GM23338 (cell line): ENCODE results near the gene SELENOO. TPM values are rescaled to one million over a fixed set of nuclear protein-coding genes. Genes with fewer than 3 reads are reported as not detected.

ENCODE experiments used
- ATAC-seq: fragments of 200-7000 bp; cut with Tn5 transposase; 3 replicates; pipeline ENCODE4 v1.9.1; 2020
- DNase-seq: peaks from one replicate; pipeline ENCODE4 v3.0.0-alpha.2; 2015; ENCODE audit warnings: low spot score
- H2AFZ ChIP-seq: fragments of 200-600 bp; sonication (generic); 2 replicates; pipeline ENCODE4 v1.8.0; 2016; ENCODE audit warnings: antibody characterized with exemption, mild to moderate bottlenecking, moderate library complexity
- H3F3A ChIP-seq: fragments of 200-600 bp; sonication (generic); replicated peaks from 2 replicates; pipeline ENCODE4 v1.8.0; 2017; ENCODE audit warnings: antibody characterized with exemption, mixed run types, low read depth
- H3K27ac ChIP-seq: fragments of 200-600 bp; sonication (generic); 2 replicates; pipeline ENCODE4 v1.6.1; 2016; ENCODE audit warnings: low read depth
- H3K27me3 ChIP-seq: fragments of 200-600 bp; sonication (generic); 2 replicates; pipeline ENCODE4 v1.8.0; 2016; ENCODE audit warnings: mild to moderate bottlenecking, mixed run types, moderate library complexity; ENCODE audit not compliant: insufficient read depth
- H3K36me3 ChIP-seq: fragments of 200-600 bp; sonication (generic); 2 replicates; pipeline ENCODE4 v1.8.0; 2016; ENCODE audit warnings: mild to moderate bottlenecking; ENCODE audit not compliant: insufficient read depth
- H3K4me1 ChIP-seq: fragments of 200-600 bp; sonication (generic); 2 replicates; pipeline ENCODE4 v1.8.0; 2016; ENCODE audit warnings: mild to moderate bottlenecking, moderate library complexity; ENCODE audit not compliant: insufficient read depth
- H3K4me2 ChIP-seq: fragments of 200-600 bp; sonication (generic); 2 replicates; pipeline ENCODE4 v1.7.1; 2017; ENCODE audit warnings: mixed run types
- H3K4me3 ChIP-seq: fragments of 200-600 bp; sonication (generic); 2 replicates; pipeline ENCODE4 v1.6.1; 2016; ENCODE audit warnings: mixed run types
- H3K79me2 ChIP-seq: fragments of 200-600 bp; sonication (generic); replicated peaks from 2 replicates; pipeline ENCODE4 v1.8.0; 2017; ENCODE audit warnings: mild to moderate bottlenecking; ENCODE audit not compliant: insufficient read depth
- H3K9me2 ChIP-seq: fragments of 200-600 bp; sonication (generic); 2 replicates; pipeline ENCODE4 v1.8.0; 2017; ENCODE audit not compliant: insufficient read depth
- H4K20me1 ChIP-seq: fragments of 200-600 bp; sonication (generic); replicated peaks from 2 replicates; pipeline ENCODE4 v1.8.0; 2017; ENCODE audit warnings: mild to moderate bottlenecking; ENCODE audit not compliant: insufficient read depth
- H3K27ac Mint-ChIP-seq: 2 replicates; pipeline ENCODE4 v1.8.0; 2020; ENCODE audit warnings: inconsistent platforms, mild to moderate bottlenecking, moderate library complexity, mixed read lengths
- H3K27me3 Mint-ChIP-seq: 3 replicates; pipeline ENCODE4 v1.8.0; 2022; ENCODE audit warnings: low read depth, mild to moderate bottlenecking, moderate library complexity, mixed read lengths, inconsistent platforms; ENCODE audit not compliant: insufficient read depth, poor library complexity
- H3K36me3 Mint-ChIP-seq: 3 replicates; pipeline ENCODE4 v1.8.0; 2021; ENCODE audit warnings: low read depth, mild to moderate bottlenecking, inconsistent platforms, moderate library complexity, mixed read lengths
- H3K4me1 Mint-ChIP-seq: 3 replicates; pipeline ENCODE4 v1.8.0; 2020; ENCODE audit warnings: mild to moderate bottlenecking, inconsistent platforms, mixed read lengths
- H3K4me3 Mint-ChIP-seq: 3 replicates; pipeline ENCODE4 v1.8.0; 2021; ENCODE audit warnings: moderate library complexity, mild to moderate bottlenecking, inconsistent platforms, mixed read lengths
- H3K9me3 Mint-ChIP-seq: 3 replicates; pipeline ENCODE4 v1.8.0; 2020; ENCODE audit warnings: moderate library complexity, mild to moderate bottlenecking, inconsistent platforms, mixed read lengths
- EZH2 ChIP-seq: fragments of 200-600 bp; sonication (generic); IDR thresholded peaks from one replicate; pipeline ENCODE4 v1.8.0; 2017; ENCODE audit warnings: antibody characterized with exemption, mild to moderate bottlenecking, low read depth; ENCODE audit not compliant: unreplicated experiment
- EZH2phosphoT487 ChIP-seq: fragments of 200-600 bp; sonication (generic); IDR thresholded peaks from one replicate; pipeline ENCODE4 v1.8.1; 2018; ENCODE audit warnings: antibody characterized with exemption; ENCODE audit not compliant: unreplicated experiment
- JUNB ChIP-seq: IDR thresholded peaks from one replicate; pipeline ENCODE4 v1.6.1; 2016; ENCODE audit warnings: antibody characterized with exemption; ENCODE audit not compliant: unreplicated experiment
- POLR2AphosphoS5 ChIP-seq: IDR thresholded peaks from 2 replicates; pipeline ENCODE4 v1.6.1; 2016; ENCODE audit warnings: antibody characterized with exemption, low read depth
- STAT1 ChIP-seq: IDR thresholded peaks from one replicate; pipeline ENCODE4 v1.6.1; 2016; ENCODE audit warnings: antibody characterized with exemption; ENCODE audit not compliant: unreplicated experiment
- ZNF331 ChIP-seq: fragments of 250-450 bp; sonication (Bioruptor Pico); IDR thresholded peaks from 2 replicates; pipeline ENCODE4 v1.5.0; 2020; ENCODE audit warnings: low read depth, mild to moderate bottlenecking, moderate library complexity
- polyA plus RNA-seq: library from polyadenylated mRNA; unstranded; fragments of >200 nt; fragmentation: Nextera tagmentation; extraction: Ambion mirVana; gene quantifications from 2 replicates; pipeline ENCODE4 v1.2.1, GENCODE V29; 2016
- total RNA-seq: library from RNA; depleted of rRNA; stranded (reverse); fragments of >200 nt; shearing (Covaris generic); gene quantifications from 2 replicates; pipeline ENCODE4 v1.2.3, GENCODE V29; 2014
- TF ChIP-seq, protein P1 (sequence below): IDR thresholded peaks from one replicate; pipeline ENCODE4 v1.6.1; 2018; ENCODE audit warnings: antibody characterized with exemption; ENCODE audit not compliant: unreplicated experiment
- TF ChIP-seq, protein P2 (sequence below), 2 experiments: fragments of 200-600 bp in 1 of 2; sonication (generic) in 1 of 2; conservative IDR thresholded peaks; 2 replicates each; pipeline versions ENCODE4 v1.5.1 to v1.6.1; 2016 to 2017; ENCODE audit warnings: antibody characterized with exemption in 2 of 2, low read depth in 2 of 2, mild to moderate bottlenecking in 2 of 2, moderate library complexity in 1 of 2

The SELENOO gene
- total and polyA plus RNA-seq, 2 experiments from 2014 or later = 6.8 to 21.3 TPM

DNA sequence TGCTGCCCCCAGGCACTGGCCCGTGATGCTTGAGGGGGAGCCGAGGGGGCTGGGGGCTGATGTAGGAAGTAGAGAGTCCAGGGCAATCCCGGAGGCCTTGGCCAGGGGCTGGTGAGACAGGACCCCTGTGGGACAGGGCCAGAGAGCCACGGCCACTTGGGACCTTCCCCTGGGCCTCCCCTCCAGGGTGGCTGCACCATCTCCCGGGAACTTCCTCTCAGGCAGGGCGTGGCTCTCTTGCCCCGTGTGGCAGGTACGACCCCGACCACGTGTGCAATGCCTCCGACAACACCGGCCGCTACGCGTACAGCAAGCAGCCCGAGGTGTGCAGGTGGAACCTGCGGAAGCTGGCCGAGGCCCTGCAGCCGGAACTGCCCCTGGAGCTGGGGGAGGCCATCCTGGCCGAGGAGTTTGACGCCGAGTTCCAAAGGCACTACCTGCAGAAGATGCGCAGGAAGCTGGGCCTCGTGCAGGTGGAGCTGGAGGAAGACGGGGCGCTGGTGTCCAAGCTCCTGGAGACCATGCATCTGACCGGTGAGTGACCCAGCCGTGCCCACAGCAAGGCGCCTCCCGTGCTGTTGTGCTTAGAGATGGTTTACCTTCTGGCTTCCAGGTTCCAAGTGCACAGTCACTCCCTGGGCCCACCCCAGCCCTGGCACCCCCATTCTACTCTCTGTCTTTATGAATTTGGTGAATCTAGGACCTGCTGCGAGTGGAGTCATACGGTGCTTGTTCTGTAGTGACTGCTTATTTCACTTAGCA, 9.7 kb downstream of the SELENOO start:
- Histone ChIP-seq H2AFZ (no peak overlapping the region), H3K4me3 (no peak overlapping the region), H3K4me2 (no peak overlapping the region), H3K27ac (no peak overlapping the region), H3K4me1 (no peaks in the 10 kb centered on the region), H3K9me2 (no peaks in the 10 kb centered on the region), H4K20me1 (peaks cover 18% of the 10 kb centered on the region), H3F3A (no peaks in the 10 kb centered on the region), H3K27me3 (no peaks in the 10 kb centered on the region), H3K36me3 (0 out of 2 replicates have a peak, but pooled peaks cover 7% of the 10 kb centered on the region), H3K79me2 (peaks cover 19% of the 10 kb centered on the region; the same call in 1 of the 2 replicates)
- peaks cover 9% of the 10 kb centered on the region for H3K27me3 Mint-ChIP-seq
- peaks cover 2% of the 10 kb centered on the region; the same call in 1 of the 3 replicates for H3K4me1 Mint-ChIP-seq
- H3K9me3 Mint-ChIP-seq = no peaks in the 10 kb centered on the region; the same call in 2 of the 3 replicates
- no peak for TF ChIP-seq ZNF331 (CRISPR knock-in tag)
- TF ChIP-seq POLR2AphosphoS5 = no peak
- TF ChIP-seq EZH2phosphoT487 = no peak
- TF ChIP-seq, protein P1, sequence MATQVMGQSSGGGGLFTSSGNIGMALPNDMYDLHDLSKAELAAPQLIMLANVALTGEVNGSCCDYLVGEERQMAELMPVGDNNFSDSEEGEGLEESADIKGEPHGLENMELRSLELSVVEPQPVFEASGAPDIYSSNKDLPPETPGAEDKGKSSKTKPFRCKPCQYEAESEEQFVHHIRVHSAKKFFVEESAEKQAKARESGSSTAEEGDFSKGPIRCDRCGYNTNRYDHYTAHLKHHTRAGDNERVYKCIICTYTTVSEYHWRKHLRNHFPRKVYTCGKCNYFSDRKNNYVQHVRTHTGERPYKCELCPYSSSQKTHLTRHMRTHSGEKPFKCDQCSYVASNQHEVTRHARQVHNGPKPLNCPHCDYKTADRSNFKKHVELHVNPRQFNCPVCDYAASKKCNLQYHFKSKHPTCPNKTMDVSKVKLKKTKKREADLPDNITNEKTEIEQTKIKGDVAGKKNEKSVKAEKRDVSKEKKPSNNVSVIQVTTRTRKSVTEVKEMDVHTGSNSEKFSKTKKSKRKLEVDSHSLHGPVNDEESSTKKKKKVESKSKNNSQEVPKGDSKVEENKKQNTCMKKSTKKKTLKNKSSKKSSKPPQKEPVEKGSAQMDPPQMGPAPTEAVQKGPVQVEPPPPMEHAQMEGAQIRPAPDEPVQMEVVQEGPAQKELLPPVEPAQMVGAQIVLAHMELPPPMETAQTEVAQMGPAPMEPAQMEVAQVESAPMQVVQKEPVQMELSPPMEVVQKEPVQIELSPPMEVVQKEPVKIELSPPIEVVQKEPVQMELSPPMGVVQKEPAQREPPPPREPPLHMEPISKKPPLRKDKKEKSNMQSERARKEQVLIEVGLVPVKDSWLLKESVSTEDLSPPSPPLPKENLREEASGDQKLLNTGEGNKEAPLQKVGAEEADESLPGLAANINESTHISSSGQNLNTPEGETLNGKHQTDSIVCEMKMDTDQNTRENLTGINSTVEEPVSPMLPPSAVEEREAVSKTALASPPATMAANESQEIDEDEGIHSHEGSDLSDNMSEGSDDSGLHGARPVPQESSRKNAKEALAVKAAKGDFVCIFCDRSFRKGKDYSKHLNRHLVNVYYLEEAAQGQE = no peak
- TF ChIP-seq STAT1 = no peak
- ATAC-seq (no peak), DNase-seq (no peak)
- H3K27ac Mint-ChIP-seq = no peak overlapping the region
- H3K36me3 Mint-ChIP-seq = peaks cover 46% of the 10 kb centered on the region
- H3K4me3 Mint-ChIP-seq = no peak overlapping the region

DNA sequence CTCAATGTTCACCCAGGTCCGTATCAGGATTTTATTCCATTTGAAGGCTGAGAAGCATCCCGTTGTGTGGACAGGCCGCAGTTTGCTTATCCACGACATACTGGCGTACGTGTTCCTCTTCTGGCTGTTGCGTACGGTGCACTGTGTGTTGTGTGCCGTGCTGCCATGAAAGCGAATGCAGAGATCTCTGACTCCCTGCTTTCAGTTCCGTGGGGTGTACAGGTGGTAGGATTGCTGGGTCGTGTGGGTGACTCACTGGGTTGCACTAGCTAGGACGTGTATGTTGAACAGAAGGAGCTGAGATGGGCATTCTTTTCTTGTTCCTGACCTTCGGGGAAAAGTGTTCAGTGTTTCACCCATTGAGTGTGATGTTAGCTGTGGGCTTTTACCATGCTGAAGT, 10.3 kb downstream of the SELENOO start:
- DNase-seq = no peak
- H3K4me1 ChIP-seq = no peaks in the 10 kb centered on the region
- H2AFZ ChIP-seq = no peak overlapping the region
- H3K27me3 ChIP-seq = no peaks in the 10 kb centered on the region
- peaks cover 10% of the 10 kb centered on the region for H3K27me3 Mint-ChIP-seq
- no peak for ATAC-seq
- H3K36me3 ChIP-seq = 0 out of 2 replicates have a peak, but pooled peaks cover 7% of the 10 kb centered on the region
- peaks cover 19% of the 10 kb centered on the region; the same call in 1 of the 2 replicates for H3K79me2 ChIP-seq
- H3K4me3 Mint-ChIP-seq = no peak overlapping the region
- no peaks in the 10 kb centered on the region for H3F3A ChIP-seq
- H3K27ac ChIP-seq = no peak overlapping the region
- H3K4me2 ChIP-seq = no peak overlapping the region
- no peak overlapping the region for H3K4me3 ChIP-seq
- peaks cover 52% of the 10 kb centered on the region for H3K36me3 Mint-ChIP-seq
- H3K27ac Mint-ChIP-seq = no peak overlapping the region
- peaks cover 18% of the 10 kb centered on the region for H4K20me1 ChIP-seq
- peaks cover 2% of the 10 kb centered on the region; the same call in 1 of the 3 replicates for H3K4me1 Mint-ChIP-seq
- no peaks in the 10 kb centered on the region for H3K9me2 ChIP-seq
- H3K9me3 Mint-ChIP-seq = no peaks in the 10 kb centered on the region; the same call in 2 of the 3 replicates
- no peak for TF ChIP-seq ZNF331 (CRISPR knock-in tag)
- TF ChIP-seq, protein P1 = no peak
- no peak for TF ChIP-seq JUNB
- no peak for TF ChIP-seq EZH2
- TF ChIP-seq, protein P2, sequence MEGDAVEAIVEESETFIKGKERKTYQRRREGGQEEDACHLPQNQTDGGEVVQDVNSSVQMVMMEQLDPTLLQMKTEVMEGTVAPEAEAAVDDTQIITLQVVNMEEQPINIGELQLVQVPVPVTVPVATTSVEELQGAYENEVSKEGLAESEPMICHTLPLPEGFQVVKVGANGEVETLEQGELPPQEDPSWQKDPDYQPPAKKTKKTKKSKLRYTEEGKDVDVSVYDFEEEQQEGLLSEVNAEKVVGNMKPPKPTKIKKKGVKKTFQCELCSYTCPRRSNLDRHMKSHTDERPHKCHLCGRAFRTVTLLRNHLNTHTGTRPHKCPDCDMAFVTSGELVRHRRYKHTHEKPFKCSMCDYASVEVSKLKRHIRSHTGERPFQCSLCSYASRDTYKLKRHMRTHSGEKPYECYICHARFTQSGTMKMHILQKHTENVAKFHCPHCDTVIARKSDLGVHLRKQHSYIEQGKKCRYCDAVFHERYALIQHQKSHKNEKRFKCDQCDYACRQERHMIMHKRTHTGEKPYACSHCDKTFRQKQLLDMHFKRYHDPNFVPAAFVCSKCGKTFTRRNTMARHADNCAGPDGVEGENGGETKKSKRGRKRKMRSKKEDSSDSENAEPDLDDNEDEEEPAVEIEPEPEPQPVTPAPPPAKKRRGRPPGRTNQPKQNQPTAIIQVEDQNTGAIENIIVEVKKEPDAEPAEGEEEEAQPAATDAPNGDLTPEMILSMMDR (conservative IDR thresholded peaks at IDR 0.05; ENCODE audit: low read depth in 2 of 2) = no peak
